Activated CD4-positive, alpha-beta T cell treated with anti-CD3 and anti-CD28 coated beads, Interleukin-10, Interleukin-2, amounts not matched to agents 100 ng/mL and 50 ng/mL, durations not matched to agents 16 hours and 8 hours (primary cell): ENCODE results near the gene ATG5.
A peak's percentile ranks its signal among the peaks of the same experiment; 100 is the strongest.
"Not testable (repeated sequence)": the region's sequence is repeated elsewhere in the genome, so short reads cannot be mapped to it uniquely, and the experiment has no call there.

Source experiments
- DNase-seq: peaks from one replicate; pipeline ENCODE4 v3.0.0-alpha.2; 2020

The ATG5 gene

GRCh38 chr6:106152476-106152875 is 173.1 kb downstream of the ATG5 start:
- not testable (repeated sequence) for DNase-seq

GRCh38 chr6:106149472-106150069 is 176.0 kb downstream of the ATG5 start:
- peak; percentile 64 for DNase-seq

GRCh38 chr6:106147476-106147875 is 178.1 kb downstream of the ATG5 start:
- no peak for DNase-seq

GRCh38 chr6:106146852-106147351 is 178.7 kb downstream of the ATG5 start:
- no peak for DNase-seq

- peak; percentile 86 for DNase-seq
Observed at GRCh38 chr6:106145741-106146227, 179.8 kb downstream of the ATG5 start.

- no peak for DNase-seq
Observed at GRCh38 chr6:106145144-106145543, 180.4 kb downstream of the ATG5 start.

- no peak for DNase-seq
Observed at GRCh38 chr6:106143665-106144064, 181.9 kb downstream of the ATG5 start.

- DNase-seq: no peak
Observed at GRCh38 chr6:106142876-106143431, 182.6 kb downstream of the ATG5 start.

- peak; percentile 68 for DNase-seq
Observed at GRCh38 chr6:106141441-106142237, 183.9 kb downstream of the ATG5 start.

- no peak for DNase-seq
Observed at GRCh38 chr6:106138151-106138550, 187.4 kb downstream of the ATG5 start.

- DNase-seq: no peak
Observed at GRCh38 chr6:106136845-106137244, 188.7 kb downstream of the ATG5 start.

- DNase-seq: no peak
Observed at GRCh38 chr6:106135911-106136571, 189.5 kb downstream of the ATG5 start.

GRCh38 chr6:106134906-106135634 is 190.5 kb downstream of the ATG5 start:
- no peak for DNase-seq
